GM12878 (cell line): ENCODE measurements around the gene LOXL4. TPM values are rescaled to one million over a fixed set of nuclear protein-coding genes. Genes with fewer than 3 reads are reported as not detected.
A peak's percentile ranks its signal among the peaks of the same experiment; 100 is the strongest.

Experiments
- ATAC-seq: fragments of 200-7000 bp; cut with Tn5 transposase; 3 replicates; pipeline ENCODE4 v1.9.1; 2020; ENCODE audit warnings: mild to moderate bottlenecking, moderate library complexity
- BruUV-seq: library from RNA; stranded (reverse); fragments of 400-500 nt; replicated peaks from 2 replicates; lab custom pipeline; 2021; lab: Mats Ljungman, UMichigan
- CTCF ChIA-PET: fragments of 300-600 bp; sonication (Branson Sonifier 250); formaldehyde crosslinking; extraction: SDS; loops from one replicate; lab custom pipeline; 2021; ENCODE audit warnings: inconsistent platforms; lab: Yijun Ruan, JAX
- POLR2A ChIA-PET: fragments of 350-600 bp; formaldehyde crosslinking; extraction: SDS; loops from one replicate; lab custom pipeline; 2021; ENCODE audit warnings: inconsistent platforms; lab: Charles Lee
- RAD21 ChIA-PET: fragments of 300-600 bp; sonication (Branson Sonifier 250); formaldehyde crosslinking; loops from one replicate; lab custom pipeline; 2023; ENCODE audit warnings: antibody characterized with exemption; ENCODE audit not compliant: unreplicated experiment; lab: Charles Lee
- SMC1A ChIA-PET: fragments of 300-600 bp; sonication (Branson Sonifier 250); formaldehyde crosslinking; loops from one replicate; lab custom pipeline; 2023; ENCODE audit not compliant: unreplicated experiment, uncharacterized antibody; lab: Charles Lee
- DNase-seq: peaks from one replicate; pipeline ENCODE4 v3.0.0-alpha.2; 2011; ENCODE audit warnings: low read depth, low spot score
- FAIRE-seq: peaks from 3 replicates; lab custom pipeline; 2011; peaks lifted over from hg19 to GRCh38; lab: Jason Lieb, UNC
- H2AFZ ChIP-seq: 2 replicates; pipeline ENCODE4 v1.6.0; 2011; ENCODE audit warnings: low read depth, low read length, control low read depth; ENCODE audit not compliant: control insufficient read depth
- H3K27ac ChIP-seq: 2 replicates; pipeline ENCODE4 v1.5.1; 2011; ENCODE audit warnings: control low read depth; ENCODE audit not compliant: control insufficient read depth, insufficient read depth
- H3K27me3 ChIP-seq, 2 experiments: replicated peaks in 1 of 2; 2 replicates each; pipeline versions ENCODE4 v1.6.0 to v1.6.1; 2011; ENCODE audit warnings: low read length in 1 of 2; ENCODE audit not compliant: control insufficient read depth in 2 of 2, insufficient read depth in 2 of 2
- H3K36me3 ChIP-seq, 2 experiments: 2 replicates each; pipeline ENCODE4 v1.5.1; 2011; ENCODE audit warnings: low read length in 1 of 2; ENCODE audit not compliant: control insufficient read depth in 2 of 2, insufficient read depth in 2 of 2
- H3K4me1 ChIP-seq: 2 replicates; pipeline ENCODE4 v1.6.1; 2011; ENCODE audit warnings: mild to moderate bottlenecking, low read length, moderate library complexity, mixed read lengths; ENCODE audit not compliant: control insufficient read depth, insufficient read depth
- H3K4me2 ChIP-seq: 2 replicates; pipeline ENCODE4 v1.6.0; 2011; ENCODE audit warnings: control low read depth; ENCODE audit not compliant: control insufficient read depth, insufficient read depth
- H3K4me3 ChIP-seq: fragments of 200-600 bp; sonication (generic); 2 replicates; pipeline ENCODE4 v1.5.1; 2016
- H3K79me2 ChIP-seq: 2 replicates; pipeline ENCODE4 v1.6.0; 2011; ENCODE audit warnings: low read length; ENCODE audit not compliant: control insufficient read depth, insufficient read depth
- H3K9ac ChIP-seq: 2 replicates; pipeline ENCODE4 v1.8.0; 2011; ENCODE audit warnings: low read length, control low read depth, mixed read lengths; ENCODE audit not compliant: control insufficient read depth, insufficient read depth
- H3K9me3 ChIP-seq: replicated peaks from 3 replicates; pipeline ENCODE4 v1.5.1; 2011; ENCODE audit warnings: mild to moderate bottlenecking, low read length; ENCODE audit not compliant: control insufficient read depth, insufficient read depth
- H4K20me1 ChIP-seq: 2 replicates; pipeline ENCODE4 v1.6.0; 2011; ENCODE audit not compliant: control insufficient read depth, insufficient read depth
- EED ChIP-seq: sonication (generic); IDR thresholded peaks from 2 replicates; pipeline ENCODE4 v1.6.1; 2016; ENCODE audit warnings: antibody characterized with exemption, low read depth
- FOXK2 ChIP-seq: fragments of 450-650 bp; IDR thresholded peaks from 2 replicates; pipeline ENCODE4 v1.6.1; 2017; ENCODE audit warnings: mild to moderate bottlenecking, moderate library complexity
- IKZF2 ChIP-seq, 2 experiments: fragments of 450-650 bp; IDR thresholded peaks; 2 replicates each; pipeline ENCODE4 v1.6.1; 2017; ENCODE audit warnings: mild to moderate bottlenecking in 2 of 2, moderate library complexity in 2 of 2
- RAD21 ChIP-seq: IDR thresholded peaks from 2 replicates; pipeline ENCODE4 v1.6.1; 2011; ENCODE audit warnings: mild to moderate bottlenecking, low read depth, low read length, moderate library complexity; ENCODE audit not compliant: insufficient read depth
- ZBTB40 ChIP-seq: fragments of 450-650 bp; IDR thresholded peaks from 2 replicates; pipeline ENCODE4 v1.6.1; 2016; ENCODE audit warnings: mild to moderate bottlenecking, moderate library complexity, borderline replicate concordance
- ZNF217 ChIP-seq: fragments of 450-650 bp; IDR thresholded peaks from 2 replicates; pipeline ENCODE4 v1.6.1; 2017; ENCODE audit warnings: antibody characterized with exemption, mild to moderate bottlenecking
- WGBS: methylation state at CpG from one replicate; pipeline ENCODE4 v1.1.6; 2016; ENCODE audit warnings: low lambda C conversion rate; ENCODE audit not compliant: insufficient replicate concordance, insufficient coverage; ENCODE audit errors: missing lambda C conversion rate; 5-methylcytosine and 5-hydroxymethylcytosine counted together
- in situ Hi-C: fragments of 300-500 bp; cut with MboI; formaldehyde crosslinking; loops from 9 replicates; pipeline ENCODE4 v1.14.3; 2018; ENCODE audit warnings: mixed read lengths
- intact Hi-C: fragments of 100-400 bp; cut with micrococcal nuclease; formaldehyde crosslinking; loops from one replicate; pipeline ENCODE4 v1.14.2; 2022; ENCODE audit not compliant: unreplicated experiment
- polyA plus RNA-seq, 11 experiments: library from polyadenylated mRNA; depleted of rRNA in 4 of 11; unstranded in 6 of 11; stranded (reverse) in 5 of 11; fragments of >200 nt; fragmentation: Nextera tagmentation in 4 of 11; fragmentation: Illumina TruSeq in 1 of 11; extraction: Ambion mirVana in 4 of 11; extraction: Trizol in 1 of 11; gene quantifications; 1 replicate in 1 of 11; 2 replicates in 10 of 11; pipeline versions ENCODE4 v1.2.1 to v1.2.3, GENCODE V29; 2011 to 2016; ENCODE audit warnings: inconsistent platforms in 2 of 11, missing spikeins in 2 of 11, low read depth in 1 of 11
- total RNA-seq, 4 experiments: library from RNA; depleted of rRNA in 3 of 4; stranded (reverse); fragments of >200 nt in 3 of 4; fragmentation: Illumina TruSeq in 1 of 4; extraction: Trizol in 1 of 4; gene quantifications; 2 replicates each; pipeline versions ENCODE4 v1.2.1 to v1.2.3, GENCODE V29; 2013 to 2021
- TF ChIP-seq, protein P1 (sequence below), 3 experiments: IDR thresholded peaks in 2 of 3; conservative IDR thresholded peaks in 1 of 3; 2 replicates each; pipeline ENCODE4 v1.5.1; 2011; ENCODE audit warnings: low read depth in 3 of 3, low read length in 3 of 3, mild to moderate bottlenecking in 3 of 3, control low read depth in 2 of 3, moderate library complexity in 2 of 3, inconsistent platforms in 1 of 3, mixed read lengths in 1 of 3; ENCODE audit not compliant: control insufficient read depth in 2 of 3, insufficient read depth in 1 of 3; ENCODE audit errors: extremely low read depth in 1 of 3

LOXL4 gene
- total and polyA plus RNA-seq, 10 of the 15 experiments (the other 5 are each of a cell fraction or from before 2014, with no cell fraction given), result 0.02 to 0.12 (median 0.08) TPM; not detected in 3

DNA sequence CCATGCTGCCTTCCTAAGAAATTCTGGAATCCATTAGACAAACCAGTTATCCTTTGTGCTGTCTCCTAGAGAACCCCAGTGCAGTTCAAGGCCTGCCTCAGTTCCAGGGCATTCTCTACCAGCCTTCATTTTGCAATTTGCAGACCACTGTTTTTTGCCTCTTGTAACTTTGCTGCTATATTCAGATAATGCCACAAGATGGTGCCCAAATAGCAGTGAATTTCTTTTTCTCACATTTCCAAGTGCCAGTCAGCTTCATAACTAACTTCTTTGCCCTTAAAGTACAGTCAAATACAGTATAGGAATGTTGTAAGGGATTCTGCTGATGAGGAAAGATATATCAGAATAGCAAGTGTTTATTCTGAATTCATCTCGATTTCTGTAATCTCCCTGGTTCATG is 25.2 kb downstream of the LOXL4 start:
- H3K36me3 ChIP-seq, result peaks cover 2 to 36% of the 10 kb centered on the region in 2 experiments; a peak in 3 of 4 replicates
- no TSS peak for BruUV-seq

DNA sequence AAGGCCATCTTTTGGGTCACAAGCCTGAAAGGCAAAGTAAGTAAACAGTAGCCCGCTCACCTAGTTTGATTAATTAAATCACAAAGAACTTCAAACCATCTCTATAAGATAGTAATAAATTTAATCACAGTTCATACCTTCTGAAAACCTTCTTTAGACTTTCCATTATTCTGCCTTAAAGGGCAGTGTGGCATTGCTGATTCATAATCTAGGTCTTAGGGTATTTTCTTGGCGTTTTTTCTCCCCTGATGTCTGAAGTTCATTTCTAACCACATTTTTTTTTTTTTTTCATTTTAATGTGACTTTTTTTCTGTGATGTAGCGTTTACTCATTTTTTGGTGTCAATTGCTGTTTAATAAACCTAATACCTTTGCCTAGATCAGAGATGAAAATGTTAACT is 27.5 kb downstream of the LOXL4 start:
- H3K9ac ChIP-seq, result no peak overlapping the region
- intact Hi-C loops, result no loop called here
- TF ChIP-seq, protein P1, sequence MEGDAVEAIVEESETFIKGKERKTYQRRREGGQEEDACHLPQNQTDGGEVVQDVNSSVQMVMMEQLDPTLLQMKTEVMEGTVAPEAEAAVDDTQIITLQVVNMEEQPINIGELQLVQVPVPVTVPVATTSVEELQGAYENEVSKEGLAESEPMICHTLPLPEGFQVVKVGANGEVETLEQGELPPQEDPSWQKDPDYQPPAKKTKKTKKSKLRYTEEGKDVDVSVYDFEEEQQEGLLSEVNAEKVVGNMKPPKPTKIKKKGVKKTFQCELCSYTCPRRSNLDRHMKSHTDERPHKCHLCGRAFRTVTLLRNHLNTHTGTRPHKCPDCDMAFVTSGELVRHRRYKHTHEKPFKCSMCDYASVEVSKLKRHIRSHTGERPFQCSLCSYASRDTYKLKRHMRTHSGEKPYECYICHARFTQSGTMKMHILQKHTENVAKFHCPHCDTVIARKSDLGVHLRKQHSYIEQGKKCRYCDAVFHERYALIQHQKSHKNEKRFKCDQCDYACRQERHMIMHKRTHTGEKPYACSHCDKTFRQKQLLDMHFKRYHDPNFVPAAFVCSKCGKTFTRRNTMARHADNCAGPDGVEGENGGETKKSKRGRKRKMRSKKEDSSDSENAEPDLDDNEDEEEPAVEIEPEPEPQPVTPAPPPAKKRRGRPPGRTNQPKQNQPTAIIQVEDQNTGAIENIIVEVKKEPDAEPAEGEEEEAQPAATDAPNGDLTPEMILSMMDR (IDR thresholded peaks at IDR 0.05 in 2 of 3, conservative IDR thresholded peaks at IDR 0.05 in 1 of 3; ENCODE audit: control insufficient read depth in 2 of 3, extremely low read depth in 1 of 3, insufficient read depth in 1 of 3, low read depth in 3 of 3, low read length in 3 of 3), result no peak
- TF ChIP-seq ZBTB40 (no peak), EED (no peak), ZNF217 (no peak)

More for the DNA sequence above, 25.2 kb downstream of the LOXL4 start:
- no peak overlapping the region for H3K4me2 ChIP-seq
- SMC1A ChIA-PET, result interaction anchor here (1.0 to 1.6 kb wide), 2 partner anchors 73 to 75 kb away, joined by 3 read pairs; no protein-coding TSS in a partner anchor
- H3K27ac ChIP-seq, result no peak overlapping the region
- H3K79me2 ChIP-seq, result no peaks in the 10 kb centered on the region
- TF ChIP-seq RAD21 (peak; percentile 39; the same call in 1 of the 2 replicates), FOXK2 (no peak), IKZF2 (IDR thresholded peaks at IDR 0.05) (no peak)
- TF ChIP-seq, protein P1 (IDR thresholded peaks at IDR 0.05 in 2 of 3, conservative IDR thresholded peaks at IDR 0.05 in 1 of 3; ENCODE audit: control insufficient read depth in 2 of 3, extremely low read depth in 1 of 3, insufficient read depth in 1 of 3, low read depth in 3 of 3, low read length in 3 of 3), result peak in 2 of 3 experiments; percentile 26 to 33; a peak in 2 of 6 replicates
- TF ChIP-seq, all 136 proteins: peak for 2
- FAIRE-seq (no peak), DNase-seq (no peak), ATAC-seq (no peak)
- ChIA-PET POLR2A (no interaction called here), RAD21 (no interaction called here), CTCF (no interaction called here)
- in situ Hi-C loops, result no loop called here
- intact Hi-C loops, result no loop called here
- WGBS, result 94% methylated on average over 1 of the region's 1 CpG
- H2AFZ ChIP-seq, result no peak overlapping the region
- no peak overlapping the region for H3K4me3 ChIP-seq
- no peaks in the 10 kb centered on the region for H3K27me3 ChIP-seq
- no peaks in the 10 kb centered on the region for H3K4me1 ChIP-seq
- no peak overlapping the region for H3K9ac ChIP-seq
- H4K20me1 ChIP-seq, result no peaks in the 10 kb centered on the region
- H3K9me3 ChIP-seq, result no peaks in the 10 kb centered on the region

More for the DNA sequence above, 27.5 kb downstream of the LOXL4 start:
- Histone ChIP-seq H3K27me3 (no peaks in the 10 kb centered on the region), H3K79me2 (no peaks in the 10 kb centered on the region), H4K20me1 (no peaks in the 10 kb centered on the region), H3K27ac (no peak overlapping the region), H3K4me1 (no peaks in the 10 kb centered on the region), H3K4me3 (no peak overlapping the region), H3K9me3 (no peaks in the 10 kb centered on the region), H2AFZ (no peak overlapping the region), H3K4me2 (no peak overlapping the region), H3K36me3 (peaks cover 4 to 43% of the 10 kb centered on the region in 2 experiments; a peak in 3 of 4 replicates)
- POLR2A ChIA-PET, result interaction anchor here (0.6 kb wide), 1 partner anchor 390 kb away, joined by 3 read pairs; no protein-coding TSS in a partner anchor
- DNase-seq, result no peak
- FAIRE-seq, result no peak
- CTCF ChIA-PET, result interaction anchor here (0.6 kb wide), 1 partner anchor 644 kb away, joined by 3 read pairs; no protein-coding TSS in a partner anchor
- in situ Hi-C loops, result no loop called here
- SMC1A ChIA-PET, result no interaction called here
- no TSS peak for BruUV-seq
- ATAC-seq, result no peak
- WGBS, result 100% methylated on average over 3 of the region's 3 CpGs
- RAD21 ChIA-PET, result no interaction called here
